DMS114 treated with DMSO at 0.1 percent for 48 hours (cell line): Measurements from ENCODE around the gene UPK3A.

Source experiments
- DNase-seq: peaks from one replicate; lab custom pipeline; 2025; ENCODE audit not compliant: unreplicated experiment; lab: John Stamatoyannopoulos, UW

Gene UPK3A

DNA sequence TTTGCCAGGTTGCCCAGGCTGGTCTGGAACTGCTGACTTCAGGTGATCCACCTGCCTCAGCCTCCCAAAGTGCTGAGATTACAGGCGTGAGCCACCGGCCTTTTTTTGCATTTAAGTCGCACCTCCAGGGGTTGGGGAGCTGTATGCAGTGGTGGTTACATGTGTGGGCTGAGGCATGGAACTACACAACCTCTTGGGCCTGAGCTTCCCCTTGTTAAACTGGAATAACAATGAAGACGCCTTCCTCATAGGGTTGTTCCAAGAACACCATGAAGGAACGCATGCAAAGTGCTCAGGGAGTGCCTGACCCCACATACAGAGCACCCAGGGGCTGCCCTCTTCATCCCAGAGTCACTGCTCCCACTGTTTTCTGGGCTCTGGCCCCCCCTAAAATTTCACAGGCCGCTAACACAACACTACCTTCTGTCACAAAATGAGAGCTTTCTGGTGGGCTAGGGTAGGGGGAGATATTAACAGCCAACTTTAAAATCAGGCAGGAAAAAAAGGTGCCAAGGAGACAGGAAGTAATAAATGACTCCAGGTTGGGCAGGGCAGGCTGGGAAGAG lies 23.7 kb downstream of the UPK3A start:
- DNase-seq: no peak

DNA sequence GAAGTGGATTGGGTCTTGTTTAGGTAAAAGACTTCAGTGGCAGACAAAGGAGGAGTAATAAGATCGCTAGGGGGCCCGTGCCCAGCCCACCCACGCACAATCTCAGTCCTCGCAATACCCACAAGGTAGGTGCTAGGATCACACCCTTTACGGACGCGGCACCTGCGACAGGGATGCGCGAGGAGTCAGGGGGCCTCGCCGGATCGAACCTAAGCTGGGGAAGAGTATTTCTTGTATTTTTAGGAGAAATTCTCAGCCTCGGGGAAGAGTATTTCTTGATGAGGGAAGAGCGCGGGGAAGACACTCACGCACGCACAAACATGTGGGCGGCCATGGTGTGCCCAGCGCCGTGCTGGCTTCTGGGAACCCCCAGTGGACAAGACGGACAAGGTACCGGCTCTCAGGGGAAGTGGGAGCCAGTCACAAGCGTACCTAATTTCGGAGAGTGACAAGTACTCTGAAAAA lies 24.2 kb downstream of the UPK3A start:
- DNase-seq: no peak

DNA sequence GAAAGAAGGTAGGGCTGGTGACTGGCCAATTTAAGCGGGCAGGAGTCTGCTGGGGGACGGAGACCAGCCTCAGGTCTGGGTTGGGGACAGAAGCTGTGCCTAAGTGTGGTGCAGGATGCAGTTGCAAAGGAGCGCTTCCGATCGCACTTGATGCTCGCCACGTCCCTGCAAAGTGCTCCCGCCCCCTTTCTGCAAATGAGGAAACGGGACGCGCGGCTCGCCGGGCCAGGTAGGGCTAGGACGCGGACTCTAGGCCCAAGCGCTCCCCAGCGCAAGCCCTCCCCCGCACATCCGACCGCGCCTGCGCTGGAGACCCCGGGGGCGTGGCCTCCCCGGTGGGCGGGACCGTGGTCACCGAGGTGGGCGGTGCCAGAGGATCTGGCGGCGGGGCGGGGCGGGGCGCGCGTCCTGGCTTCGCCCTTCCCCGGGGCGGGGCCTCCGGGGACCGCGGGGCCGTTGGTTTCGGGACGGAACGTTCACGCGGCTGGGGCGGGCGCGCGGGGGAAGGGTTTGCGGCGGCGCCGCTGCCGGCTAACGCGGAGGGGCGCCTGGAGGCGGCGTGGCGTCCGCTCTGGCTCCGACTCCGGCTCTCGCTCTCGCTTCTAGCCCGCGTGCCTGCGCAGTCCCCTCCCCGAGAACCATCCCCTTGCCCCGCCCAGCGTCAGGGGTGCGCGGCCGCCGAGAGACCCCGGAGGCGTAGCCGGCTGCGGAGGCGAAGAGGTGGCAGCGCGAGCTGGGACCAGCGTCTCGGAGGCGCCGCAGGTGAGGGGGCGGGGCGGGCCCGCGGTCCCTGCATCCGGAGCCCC lies 24.9 kb downstream of the UPK3A start, which contains the start of gene FAM118A:
Gene FAM118A, plus strand, starts transcription at position 513 of the 806 bp plus-strand sequence. CDS start 12,446 bp downstream, outside the sequence.
- DNase-seq: peak; percentile 55

GRCh38 chr22:45310331-45310976 lies 25.7 kb downstream of the UPK3A start:
- no peak for DNase-seq

DNA sequence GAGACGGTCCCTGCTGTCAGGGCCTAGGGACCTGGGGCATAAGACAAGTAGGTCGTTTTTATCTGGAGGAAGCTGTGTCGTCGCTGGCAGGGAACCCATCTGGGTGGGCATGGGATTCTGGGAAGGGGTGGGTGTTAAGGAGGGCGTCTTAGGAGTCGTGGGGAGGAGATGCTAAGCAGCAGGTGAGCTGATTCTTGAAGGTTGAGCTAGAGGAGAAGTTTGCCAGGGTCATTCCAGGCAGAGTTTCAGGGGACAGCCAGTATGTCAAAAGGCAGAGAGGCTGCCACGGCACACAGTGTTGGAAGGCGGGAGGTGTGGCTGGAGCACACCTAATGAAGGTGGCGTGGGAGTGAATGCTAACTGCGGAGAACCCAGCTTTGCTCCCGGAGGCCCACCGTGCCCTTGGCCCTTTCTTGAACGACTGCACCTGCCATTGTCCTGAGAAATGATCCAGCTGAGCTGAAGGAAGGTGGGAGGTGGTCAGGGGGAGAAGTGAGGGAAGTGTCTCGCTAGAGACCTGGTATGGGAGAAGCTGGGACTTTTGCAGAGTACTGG lies 26.3 kb downstream of the UPK3A start:
- no peak for DNase-seq

GRCh38 chr22:45312415-45312814 lies 27.7 kb downstream of the UPK3A start:
- DNase-seq: no peak

GRCh38 chr22:45312856-45313255 lies 28.1 kb downstream of the UPK3A start:
- no peak for DNase-seq

- no peak for DNase-seq
Measured at GRCh38 chr22:45314054-45314721, 29.4 kb downstream of the UPK3A start.

- DNase-seq: no peak
Measured at GRCh38 chr22:45314786-45315185, 30.0 kb downstream of the UPK3A start.

DNA sequence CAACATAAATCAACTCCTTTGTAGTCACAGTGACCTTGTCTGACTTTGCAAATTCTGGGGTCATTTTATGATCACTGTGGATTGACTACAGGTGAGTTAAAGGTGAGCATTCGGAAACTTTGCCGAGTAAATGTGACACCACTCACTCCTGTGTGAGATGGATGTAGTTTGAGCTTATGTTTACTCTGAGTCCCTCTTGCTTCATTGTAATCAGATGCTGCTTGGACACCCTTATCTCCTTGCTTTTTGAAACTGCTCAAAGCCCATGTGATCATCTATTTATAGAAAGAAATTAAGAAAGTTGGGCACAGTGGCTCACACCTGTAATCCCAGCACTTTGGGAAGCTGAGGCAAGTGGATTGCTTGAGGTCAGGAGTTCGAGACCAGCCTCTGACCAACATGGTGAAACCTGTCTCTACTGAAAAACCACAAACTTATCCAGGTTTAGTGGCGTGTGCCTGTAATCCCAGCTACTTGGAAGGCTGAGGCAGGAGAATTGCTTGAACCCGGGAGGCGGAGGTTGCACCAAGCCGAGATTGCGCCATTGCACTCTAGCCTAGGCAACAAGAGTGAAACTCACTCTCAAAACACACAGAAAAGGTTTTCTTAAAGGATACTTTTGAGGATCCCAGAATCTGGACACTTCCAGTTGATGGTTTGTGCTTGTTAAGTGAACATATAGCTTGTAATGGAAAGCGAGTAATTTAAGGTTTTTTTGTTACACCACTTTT lies 32.2 kb downstream of the UPK3A start:
- no peak for DNase-seq

DNA sequence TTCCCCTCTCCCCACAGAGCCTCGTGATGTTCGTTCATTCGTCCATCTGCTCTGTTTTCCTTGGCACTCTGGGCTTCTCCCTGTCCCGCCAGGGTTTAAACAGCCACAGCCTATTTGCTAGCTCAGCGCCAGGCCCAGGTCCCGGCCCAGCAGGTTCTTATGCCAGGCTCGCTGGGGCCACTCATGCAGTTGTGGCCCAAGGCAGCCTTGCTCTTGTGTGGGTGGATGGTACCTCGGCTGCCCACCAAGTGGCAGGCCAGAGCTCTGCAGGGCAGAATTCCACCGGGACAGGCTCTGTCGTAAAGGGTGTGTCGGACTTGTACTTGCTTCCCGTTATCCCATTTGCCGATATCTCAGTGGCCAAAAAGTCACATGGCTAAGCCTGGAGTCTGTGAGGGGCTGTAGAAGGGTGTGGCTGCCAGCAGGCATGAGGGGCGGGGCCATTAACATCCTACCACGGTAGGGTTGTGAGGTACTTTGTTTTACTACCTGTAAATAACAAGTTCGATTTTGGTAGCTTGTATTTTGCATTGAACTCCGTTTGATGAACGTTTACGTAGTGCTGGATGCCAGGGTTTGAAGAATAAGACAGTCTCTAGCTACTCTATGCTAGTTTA lies 32.9 kb downstream of the UPK3A start:
- DNase-seq: no peak

DNA sequence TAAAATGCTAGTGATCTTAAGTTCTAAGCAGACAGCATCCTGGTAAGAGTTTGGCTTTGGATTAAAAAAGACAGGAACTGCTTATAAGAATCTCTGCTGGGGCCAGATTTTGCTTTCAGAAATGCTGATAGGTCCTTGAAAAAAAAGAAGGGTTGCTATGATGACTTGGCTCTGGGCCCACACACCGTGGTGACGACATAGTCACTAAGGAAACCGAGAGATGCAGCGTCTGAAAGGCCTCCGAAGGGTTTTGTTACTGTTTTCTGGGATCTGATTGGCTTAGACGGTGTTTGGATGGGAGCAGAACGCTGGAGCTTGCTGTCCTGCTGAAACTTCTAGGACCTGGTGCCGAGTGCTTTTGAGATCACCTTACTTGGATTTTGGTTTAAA lies 33.4 kb downstream of the UPK3A start:
- DNase-seq: no peak

- DNase-seq: no peak
Measured at GRCh38 chr22:45318558-45319323, 34.0 kb downstream of the UPK3A start.

DNA sequence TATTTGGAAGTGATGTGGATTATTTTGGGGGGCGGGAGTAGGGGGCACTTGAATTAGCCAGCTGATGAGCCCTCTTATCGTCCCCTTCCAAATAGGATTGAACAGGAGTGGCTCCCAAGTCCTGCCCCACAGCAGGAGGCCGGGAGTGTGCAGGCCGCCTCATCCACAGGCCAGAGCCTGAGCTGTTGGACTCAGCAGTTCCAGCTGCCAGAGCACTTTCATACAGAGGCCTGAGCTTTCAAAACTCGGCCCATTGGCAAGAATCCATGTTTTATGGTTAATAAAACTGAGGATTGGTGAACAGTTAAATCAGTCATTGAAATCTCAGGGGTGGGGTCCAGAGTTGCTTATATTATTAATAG lies 34.6 kb downstream of the UPK3A start:
- DNase-seq: no peak

DNA sequence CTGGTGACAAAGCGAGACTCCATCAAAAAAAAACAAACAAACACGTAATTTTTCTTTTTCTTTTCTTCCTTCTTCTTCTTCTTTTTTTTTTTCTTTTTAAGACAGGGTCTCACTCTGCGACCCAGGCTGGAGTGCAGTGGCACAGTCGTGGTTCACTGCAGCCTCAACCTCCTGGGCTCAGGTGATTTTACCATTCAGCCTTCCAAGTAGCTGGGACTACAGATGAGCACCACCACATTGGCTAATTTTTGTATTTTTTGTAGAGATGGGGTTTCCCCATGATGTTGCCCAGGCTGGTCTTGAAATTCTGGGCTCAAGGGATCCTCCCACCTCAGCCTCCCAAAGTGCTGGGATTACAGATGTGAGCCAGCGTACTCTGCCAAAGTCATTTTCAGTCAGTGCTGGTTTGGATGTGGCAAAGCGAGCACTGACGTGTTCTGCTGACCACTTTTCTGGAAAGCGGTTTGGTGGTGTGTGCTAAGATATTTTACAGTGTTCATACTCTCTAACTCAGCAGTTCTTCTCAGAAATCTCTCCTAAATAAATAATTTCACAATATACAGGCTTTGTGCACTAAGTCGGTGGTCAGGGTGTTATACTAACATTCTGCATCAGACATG lies 35.7 kb downstream of the UPK3A start:
- no peak for DNase-seq

DNA sequence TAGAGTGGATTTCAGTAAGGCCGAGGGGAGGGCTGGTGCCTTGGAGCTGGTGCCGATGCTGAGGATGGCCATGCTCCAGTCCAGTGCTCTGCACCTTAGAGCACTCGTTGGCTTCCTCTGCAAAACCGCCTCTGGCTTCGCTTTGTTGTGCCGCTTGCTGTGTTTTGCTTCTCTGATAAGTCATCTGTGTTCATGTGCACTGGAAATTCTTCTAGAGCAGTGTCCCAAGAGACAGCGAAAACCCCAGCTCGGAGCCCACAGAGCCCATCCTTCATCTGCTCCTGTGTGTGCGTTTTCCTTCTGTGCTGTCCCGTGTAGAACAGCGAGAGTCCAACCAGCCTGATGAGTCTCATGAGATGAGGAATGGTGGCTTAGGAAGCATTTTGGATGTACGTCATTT lies 37.1 kb downstream of the UPK3A start:
- no peak for DNase-seq

GRCh38 chr22:45322873-45323525 lies 38.2 kb downstream of the UPK3A start:
- no peak for DNase-seq

DNA sequence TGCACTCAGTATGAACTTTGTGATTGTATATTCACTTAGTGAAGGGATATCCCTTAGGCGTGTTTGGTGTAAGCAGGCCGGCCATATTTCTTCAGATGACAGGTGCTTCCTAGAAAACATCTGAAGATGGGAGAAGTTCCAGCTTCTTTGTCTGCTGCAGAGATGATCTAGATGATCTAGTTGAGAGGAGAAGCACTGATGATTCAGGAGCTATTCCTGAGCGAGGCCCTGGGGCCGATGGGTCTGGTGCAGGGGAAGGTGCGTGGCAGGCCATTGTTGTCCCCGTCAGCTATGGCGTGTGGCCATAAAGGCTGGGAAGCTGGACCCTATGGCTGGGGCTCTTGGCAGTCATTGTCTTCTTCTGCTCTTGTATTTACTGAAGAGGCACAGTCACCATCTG lies 38.9 kb downstream of the UPK3A start:
- DNase-seq: no peak

DNA sequence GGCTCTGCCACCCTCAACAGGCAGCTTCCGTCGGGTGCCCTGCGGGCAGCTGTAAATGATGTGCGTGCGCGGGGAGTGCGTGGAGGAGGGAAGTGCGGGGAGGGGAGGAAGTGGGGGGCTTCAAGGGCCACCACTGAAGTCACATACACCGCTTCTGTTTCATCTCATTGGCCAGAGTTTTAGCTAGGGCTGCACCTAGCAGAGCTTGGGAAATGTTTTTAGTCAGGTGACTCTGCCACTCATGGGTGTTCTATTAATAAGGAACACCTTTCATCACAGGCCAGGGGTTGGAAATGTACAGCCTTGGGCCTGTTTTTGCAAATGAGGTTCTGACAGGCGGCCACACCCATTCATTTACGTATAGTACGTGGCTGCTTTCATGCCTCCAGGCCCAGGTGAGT lies 39.6 kb downstream of the UPK3A start:
- no peak for DNase-seq
